CD4-positive, alpha-beta T cell treated with Interleukin-15 for 1 hour (primary cell): ENCODE results near the gene SYDE1.
A peak's percentile ranks its signal among the peaks of the same experiment; 100 is the strongest.
"Not testable (repeated sequence)": the region's sequence is repeated elsewhere in the genome, so short reads cannot be mapped to it uniquely, and the experiment has no call there.

ENCODE experiments used
- DNase-seq: peaks from one replicate; pipeline ENCODE4 v3.0.0-alpha.2; 2020

SYDE1 gene, protein sequence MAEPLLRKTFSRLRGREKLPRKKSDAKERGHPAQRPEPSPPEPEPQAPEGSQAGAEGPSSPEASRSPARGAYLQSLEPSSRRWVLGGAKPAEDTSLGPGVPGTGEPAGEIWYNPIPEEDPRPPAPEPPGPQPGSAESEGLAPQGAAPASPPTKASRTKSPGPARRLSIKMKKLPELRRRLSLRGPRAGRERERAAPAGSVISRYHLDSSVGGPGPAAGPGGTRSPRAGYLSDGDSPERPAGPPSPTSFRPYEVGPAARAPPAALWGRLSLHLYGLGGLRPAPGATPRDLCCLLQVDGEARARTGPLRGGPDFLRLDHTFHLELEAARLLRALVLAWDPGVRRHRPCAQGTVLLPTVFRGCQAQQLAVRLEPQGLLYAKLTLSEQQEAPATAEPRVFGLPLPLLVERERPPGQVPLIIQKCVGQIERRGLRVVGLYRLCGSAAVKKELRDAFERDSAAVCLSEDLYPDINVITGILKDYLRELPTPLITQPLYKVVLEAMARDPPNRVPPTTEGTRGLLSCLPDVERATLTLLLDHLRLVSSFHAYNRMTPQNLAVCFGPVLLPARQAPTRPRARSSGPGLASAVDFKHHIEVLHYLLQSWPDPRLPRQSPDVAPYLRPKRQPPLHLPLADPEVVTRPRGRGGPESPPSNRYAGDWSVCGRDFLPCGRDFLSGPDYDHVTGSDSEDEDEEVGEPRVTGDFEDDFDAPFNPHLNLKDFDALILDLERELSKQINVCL

DNA sequence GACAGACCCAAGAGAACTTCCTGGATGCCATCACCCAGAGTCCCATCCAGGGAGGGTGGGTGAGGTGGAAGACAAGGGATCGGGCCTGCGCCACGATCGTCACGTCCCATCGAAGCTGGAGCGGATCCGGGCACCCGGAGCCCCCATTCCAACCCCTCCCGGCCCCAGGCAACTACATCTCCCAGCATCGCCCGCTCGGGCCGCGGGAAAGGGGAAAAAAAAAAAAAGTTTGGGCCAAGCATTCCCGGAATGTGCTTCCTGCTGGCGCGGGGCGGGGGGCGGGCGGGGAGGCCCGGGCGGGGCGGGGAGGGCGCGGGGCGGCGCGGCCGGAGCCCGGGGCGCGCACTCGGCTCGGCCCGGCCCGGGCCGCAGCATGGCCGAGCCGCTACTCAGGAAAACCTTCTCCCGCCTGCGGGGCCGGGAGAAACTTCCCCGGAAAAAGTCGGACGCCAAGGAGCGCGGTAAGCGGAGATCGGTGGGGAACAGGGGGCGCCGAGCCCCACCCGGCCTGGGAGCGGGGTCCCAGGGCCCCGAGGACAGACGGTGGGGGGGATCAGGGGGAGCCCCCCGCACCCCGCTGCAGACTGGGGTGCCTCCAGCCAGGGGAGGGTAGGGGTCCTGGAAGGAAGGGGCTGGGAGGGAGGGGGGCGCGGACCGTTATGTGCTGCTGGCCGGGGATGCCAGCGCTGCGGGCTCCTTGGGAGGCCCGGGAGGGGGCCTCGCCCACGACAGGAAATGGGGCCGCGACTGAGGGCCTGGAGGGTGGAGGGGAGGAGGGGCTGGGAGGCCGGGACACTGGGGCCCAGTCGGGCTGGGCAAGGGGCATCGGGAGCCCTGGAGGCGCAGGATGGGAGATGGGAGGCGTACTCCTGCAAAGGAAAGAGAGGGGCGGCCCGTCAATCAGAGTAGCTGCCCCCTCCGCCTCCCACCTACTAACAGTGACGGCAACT is at the start of gene SYDE1:
Gene SYDE1 (plus strand): TSS at position 341 of the 950 bp plus-strand sequence. CDS start 33 bp downstream, at position 374.
- DNase-seq = no peak

DNA sequence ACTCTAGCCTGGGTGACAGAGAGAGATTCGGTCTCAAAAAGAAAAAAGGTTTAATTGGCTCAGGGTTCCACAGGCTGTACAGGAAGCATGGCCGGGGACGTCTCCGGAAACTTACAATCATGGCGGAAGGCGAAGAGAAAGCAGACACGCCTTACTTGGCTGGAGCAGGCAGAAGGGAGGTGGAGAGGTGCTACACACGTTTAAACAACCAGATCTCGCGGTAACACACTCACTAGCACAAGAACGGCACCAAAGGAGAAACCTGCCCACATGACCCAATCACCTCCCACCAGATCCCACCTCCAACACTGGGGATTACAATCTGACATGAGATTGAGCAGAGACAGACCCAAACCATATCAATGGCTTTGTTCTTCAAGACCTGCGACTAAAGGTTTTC is 45.2 kb upstream of the SYDE1 start:
- no peak for DNase-seq

DNA sequence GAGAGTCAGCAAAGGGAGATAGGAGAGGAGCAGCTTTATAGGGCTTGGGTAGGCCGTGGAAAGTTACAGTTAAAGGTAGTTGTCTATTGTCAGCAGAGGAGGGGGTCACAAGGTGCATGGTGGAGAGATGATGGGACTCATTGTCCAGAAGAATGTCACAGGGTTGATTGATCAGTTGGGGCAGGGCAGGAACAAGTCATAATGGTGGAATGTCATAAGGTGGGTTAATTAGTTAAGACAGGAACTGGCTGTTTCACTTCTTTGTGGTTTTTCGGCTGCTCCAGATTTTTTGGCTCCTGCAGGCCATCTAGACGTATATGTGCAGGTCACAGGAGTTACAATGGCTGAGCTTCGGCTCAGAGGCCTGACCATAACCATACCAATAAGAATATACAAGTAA is 36.8 kb upstream of the SYDE1 start:
- DNase-seq = not testable (repeated sequence)

DNA sequence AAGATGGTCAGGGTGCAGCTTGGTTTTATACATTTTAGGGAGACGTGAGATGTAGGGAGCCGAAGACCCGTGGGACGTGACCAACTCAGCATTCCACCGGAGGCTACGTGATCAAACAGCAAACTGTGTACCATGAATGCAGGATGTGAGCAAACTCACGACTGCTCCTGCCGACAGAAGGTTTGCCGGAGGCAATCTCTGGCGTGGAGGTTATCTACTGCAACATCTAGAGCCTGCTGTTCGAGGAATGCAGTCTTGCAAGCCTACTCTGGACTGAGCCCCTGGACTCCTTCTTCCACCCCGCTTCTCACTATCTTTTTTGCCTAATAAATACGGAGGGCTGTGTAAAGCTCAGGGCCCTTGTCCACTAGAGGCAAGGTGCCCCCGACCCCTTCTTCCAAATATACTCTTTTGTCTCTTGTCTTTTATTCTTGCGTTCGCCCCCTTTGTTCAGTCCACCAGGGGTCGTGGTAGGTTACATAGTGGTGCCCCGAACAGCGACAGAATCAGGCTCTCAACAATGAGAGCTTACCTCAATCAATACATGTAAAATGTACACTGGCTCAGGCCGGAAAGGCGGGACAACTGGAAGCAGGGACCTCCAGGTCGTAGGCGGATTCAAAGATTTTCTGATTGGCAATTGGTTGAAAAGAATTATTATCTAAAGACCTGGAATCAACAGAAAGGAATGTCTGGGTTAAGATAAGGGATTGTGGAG is 34.1 kb upstream of the SYDE1 start:
- DNase-seq = no peak

DNA sequence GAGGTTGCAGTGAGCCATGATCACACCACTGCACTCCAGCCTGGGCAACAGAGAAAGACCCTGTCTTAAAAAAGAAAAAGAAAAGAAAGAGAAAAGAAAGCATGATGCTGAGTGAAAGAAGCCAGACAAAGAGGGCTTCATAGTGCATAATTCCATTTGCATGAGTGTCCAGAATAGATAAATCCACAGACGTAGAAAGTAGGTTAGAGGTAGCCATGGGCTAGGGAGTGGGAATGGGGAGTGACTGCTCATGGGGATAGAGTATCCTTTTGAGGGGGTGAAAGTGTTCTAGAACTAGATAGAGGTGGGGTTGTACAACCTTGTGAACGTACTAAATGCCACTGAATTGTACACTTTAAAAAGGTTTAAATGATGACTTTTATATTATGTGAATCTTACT is 32.8 kb upstream of the SYDE1 start:
- DNase-seq = no peak

DNA sequence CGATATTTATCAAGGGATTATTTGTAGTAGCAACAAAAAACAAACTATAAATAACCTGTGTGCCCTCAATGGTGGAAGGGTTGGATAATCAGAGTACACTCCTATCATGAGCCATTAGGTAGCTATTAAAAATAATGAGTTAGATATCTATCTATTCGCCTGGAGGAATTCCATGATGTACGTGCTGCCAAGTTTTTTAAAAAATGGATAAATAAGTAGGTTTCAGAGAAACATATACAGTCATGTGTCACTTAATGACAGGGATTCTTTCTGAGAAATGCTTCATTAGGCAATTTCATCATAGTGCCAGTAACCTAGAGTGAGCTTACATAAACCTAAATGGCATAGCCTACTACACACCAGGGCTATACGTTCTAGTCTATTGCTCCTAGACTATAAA is 31.4 kb upstream of the SYDE1 start:
- no peak for DNase-seq

DNA sequence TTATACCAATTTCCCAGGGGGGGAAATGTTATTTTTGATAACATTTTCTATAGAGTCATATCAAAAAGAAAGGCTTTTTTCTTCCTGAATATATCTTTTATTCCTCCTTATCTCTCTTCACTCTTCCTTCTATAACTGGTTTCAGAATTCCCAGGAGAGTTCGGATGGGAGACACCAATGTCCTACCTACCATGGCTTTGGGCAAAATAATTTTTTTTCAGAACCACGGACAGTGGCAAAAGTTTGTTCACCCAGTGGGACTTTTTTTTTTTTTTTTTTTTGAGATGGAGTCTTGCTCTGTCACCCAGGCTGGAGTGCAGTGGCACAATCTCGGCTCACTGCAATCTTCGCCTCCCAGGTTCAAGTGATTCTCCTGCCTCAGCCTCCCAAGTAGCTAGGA is 27.2 kb upstream of the SYDE1 start:
- DNase-seq = not testable (repeated sequence)

DNA sequence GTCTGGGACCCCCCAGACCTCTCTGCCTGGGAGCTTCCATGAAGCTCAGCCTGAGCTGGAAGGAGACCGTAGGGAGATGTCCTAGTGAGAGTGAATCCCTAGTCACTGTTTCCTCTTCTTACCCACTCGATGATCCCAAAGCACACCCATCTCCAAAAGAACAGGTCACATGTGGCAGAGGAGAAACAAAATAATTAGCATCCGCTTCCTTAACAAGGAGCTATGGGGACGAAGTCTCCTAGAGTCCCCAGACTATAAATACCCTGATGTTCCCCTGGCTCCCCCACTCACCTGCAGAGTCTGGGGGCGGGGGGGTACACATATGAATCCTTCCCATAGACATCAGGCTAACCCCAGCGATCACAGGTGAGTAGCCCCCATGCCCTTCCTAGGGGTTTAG is 25.3 kb upstream of the SYDE1 start, which contains the start of gene OR1I1:
Gene OR1I1 (plus strand): TSS at position 301 of the 400 bp plus-strand sequence. CDS start 4,855 bp downstream, outside the sequence.
- no peak for DNase-seq

DNA sequence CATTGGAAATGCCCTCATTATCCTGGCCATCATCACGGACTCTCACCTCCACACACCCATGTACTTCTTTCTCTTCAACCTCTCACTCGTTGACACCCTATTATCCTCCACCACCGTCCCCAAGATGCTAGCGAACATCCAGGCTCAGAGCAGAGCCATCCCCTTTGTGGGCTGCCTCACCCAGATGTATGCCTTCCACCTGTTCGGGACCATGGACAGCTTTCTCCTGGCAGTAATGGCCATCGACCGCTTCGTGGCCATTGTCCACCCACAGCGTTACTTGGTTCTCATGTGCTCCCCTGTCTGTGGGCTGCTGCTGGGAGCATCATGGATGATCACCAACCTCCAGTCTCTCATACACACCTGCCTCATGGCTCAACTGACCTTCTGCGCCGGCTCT is 20.0 kb upstream of the SYDE1 start:
- no peak for DNase-seq

DNA sequence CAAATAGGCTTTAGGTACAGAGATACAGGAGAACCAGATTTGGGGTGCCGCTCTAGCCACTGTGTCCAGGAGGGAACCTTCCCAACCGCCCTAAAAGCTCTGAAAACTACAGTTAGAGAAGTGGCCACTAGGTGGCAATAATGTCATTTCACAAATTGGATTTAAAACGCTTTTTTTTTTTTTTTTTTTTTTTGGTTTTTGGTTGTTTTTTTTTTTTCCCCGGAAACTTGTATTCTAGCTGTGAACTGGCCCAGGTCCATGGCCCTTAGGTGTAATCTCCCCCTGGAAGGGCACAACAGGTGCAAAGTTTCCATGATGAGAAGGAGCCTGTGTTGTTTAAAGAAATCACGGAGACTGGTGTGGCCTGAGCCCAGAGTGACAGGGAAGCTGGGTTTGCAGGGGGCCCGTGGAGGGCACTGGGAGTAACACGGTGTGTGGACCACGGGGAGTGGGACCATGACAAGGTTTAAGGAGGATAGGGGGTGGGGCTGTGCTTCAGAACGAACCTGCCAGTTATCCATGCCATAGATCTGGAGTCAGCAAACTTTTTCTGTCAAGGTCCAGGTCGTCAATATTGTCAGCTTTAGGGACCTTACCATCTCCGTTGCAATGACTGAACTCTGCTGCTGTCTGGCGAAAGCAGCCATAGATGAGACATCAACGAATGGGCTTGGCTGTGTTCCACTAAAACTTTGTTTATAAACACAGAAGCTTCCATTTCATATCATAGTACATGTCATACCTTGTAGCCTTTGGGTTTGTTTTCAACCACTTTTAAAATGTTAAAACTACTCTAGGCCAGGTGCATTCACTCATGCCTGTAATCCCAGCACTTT is 15.1 kb upstream of the SYDE1 start:
- peak; percentile 30 for DNase-seq

DNA sequence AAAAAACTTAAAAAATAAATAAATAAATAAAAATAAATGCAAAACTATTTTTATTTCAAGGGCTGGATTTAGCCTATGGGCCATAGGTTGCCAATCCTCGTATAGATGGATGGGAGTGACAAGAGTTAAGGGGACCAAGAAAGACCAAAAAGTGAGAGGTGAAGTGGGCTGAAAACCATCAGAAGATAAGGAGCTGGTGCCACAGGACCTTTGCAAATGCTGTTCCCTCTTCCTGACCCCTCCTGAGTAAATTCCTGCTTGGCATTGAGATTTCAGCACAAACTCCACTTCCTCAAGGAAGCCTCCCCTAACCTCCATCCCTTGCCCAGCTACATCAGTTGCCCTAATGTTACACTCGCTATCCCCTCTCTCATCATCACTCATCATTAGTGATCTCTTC is 14.2 kb upstream of the SYDE1 start:
- no peak for DNase-seq

DNA sequence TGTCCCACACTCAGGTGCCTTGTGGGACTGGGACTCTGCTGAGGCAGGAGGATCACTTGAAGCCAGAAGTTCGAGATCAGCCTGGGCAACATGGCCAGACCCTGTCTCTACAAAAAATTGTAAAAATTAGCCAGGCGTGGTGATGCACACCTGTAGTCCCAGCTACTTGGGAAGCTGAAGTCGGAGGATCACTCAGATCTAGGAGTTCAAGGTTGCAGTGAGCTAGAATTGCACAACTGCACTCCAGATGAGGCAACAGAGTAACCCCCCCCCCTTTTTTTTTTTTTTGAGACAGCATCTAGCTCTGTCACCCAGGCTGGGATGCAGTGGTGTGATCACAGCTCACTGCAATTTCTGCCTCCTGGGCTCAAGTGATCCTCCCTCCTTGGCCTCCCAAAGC is 11.0 kb upstream of the SYDE1 start:
- no peak for DNase-seq

DNA sequence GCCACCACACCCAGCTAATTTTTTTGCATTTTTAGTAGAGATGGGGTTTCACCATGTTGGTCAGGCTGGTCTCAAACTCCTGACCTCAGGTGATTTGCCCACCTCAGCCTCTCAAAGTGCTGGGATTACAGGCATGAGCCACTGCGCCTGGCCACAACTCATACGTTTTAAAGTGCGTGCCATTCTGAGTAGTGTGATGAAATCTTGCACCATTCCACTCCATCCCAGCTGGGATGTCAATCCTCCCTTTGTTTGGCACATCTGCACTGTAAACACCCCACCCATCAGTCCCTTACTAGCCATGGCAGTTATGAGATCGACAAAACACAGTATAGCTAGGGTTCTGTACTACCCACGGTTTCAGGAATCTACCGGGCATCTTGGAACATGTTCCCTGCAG is 9.2 kb upstream of the SYDE1 start:
- not testable (repeated sequence) for DNase-seq

DNA sequence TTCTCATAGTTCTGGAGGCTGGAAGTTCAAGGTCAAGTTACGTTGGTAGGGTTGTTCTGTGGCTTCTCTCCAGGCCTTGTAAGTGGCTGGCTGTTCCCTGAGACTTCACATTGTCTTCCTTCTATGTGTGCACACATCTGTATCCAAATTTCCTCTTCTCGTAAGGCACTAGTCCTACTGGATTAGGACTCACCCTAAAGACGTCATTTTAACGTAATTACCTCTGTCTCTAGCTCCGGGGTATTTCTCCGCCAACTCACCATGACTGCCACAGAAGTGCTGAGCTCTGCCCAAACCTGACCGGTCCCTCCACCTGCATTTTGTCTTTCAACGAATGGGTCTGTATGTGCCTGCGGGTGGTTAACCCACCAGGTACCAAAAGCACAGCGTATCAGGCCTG is 8.7 kb upstream of the SYDE1 start:
- no peak for DNase-seq

DNA sequence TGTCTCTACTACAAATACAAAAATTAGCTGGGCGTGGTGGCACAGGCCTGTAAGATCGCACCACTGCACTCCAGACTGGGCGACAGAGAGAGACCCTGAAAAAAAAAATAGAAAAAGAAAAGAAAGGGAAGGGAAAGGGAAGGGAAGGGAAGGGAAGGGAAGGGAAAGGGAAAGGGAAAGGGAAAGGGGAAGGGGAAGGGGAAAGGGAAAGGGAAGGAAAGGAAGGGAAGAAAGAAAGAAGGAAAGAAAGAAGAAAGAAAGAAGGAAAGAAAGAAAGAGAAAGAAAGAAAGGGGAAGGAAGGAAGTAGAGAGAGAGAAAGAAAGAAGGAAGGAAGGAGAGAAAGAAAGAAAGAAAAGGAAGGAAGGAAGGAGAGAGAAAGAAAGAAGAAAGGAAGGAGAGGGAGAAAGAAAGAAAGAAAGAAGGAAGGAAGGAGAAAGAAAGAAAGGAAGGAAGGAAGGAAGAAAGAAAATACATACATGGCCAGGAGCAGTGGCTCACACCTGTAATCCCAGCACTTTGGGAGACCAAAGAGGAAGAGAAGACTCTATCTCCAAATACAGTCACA is 8.1 kb upstream of the SYDE1 start:
- DNase-seq = no peak

DNA sequence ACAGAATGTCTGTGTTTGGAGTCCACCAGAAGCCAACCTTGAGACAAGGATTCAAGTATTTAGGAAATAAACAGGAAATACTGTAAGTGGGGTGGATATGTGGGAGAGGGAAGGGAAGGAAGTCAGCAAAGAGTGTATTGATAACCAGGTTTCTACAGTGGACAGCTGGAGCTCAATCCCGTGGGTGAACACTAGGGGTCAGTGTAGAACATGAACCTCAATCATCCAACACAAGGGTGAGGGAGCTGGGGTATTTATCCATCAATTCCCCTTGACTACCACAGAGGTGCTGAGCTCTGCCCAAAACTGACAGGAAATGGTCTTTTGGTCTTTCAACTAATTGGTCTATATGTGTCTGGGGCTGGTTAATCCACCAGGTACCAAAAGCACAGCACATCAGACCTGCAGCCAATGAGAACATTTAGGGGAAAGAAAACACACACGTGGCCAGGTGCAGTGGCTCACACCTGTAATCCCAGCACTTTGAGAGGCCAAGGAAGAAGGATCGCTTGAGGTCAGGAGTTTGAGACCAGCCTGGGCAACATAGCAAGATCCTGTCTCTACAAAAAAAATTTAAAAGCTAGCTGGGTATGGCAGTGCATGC is 5.6 kb upstream of the SYDE1 start:
- DNase-seq = peak; percentile 32

DNA sequence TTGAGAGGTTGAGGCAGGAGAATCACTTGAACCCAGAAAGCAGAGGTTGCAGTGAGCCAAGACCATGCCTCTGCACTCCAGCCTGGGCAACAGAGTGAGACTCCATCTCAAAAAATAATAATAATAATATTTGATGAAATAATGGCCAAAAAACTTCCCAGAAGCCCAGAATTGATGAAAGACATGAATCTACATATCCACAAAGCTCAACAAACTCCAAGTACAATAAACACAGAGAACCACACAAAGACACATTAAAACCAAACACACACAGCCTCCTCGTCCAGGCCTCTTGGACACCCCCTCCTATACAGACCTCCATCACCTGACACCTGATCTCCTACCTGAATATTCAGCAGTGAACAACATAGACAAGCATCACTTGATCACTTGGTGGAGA is 3.2 kb upstream of the SYDE1 start:
- no peak for DNase-seq

DNA sequence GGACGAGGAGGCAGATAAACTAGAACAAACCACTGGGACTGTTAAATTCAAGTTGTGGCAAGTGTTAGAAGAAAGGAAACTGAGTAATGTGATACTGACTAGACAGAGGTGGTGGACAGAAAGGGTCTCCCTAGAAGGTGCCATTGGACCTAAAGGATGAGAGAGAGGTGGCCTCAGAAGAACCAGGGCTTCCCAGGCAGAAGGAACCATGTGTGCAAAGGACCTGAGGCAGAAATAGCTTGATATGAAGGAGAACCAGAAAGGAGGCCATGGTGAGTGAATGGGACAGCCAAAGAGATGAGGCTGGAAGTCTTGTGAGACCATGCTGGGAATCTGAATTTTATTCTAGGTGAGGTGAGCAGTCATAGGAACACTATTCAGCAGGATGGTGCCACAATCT is 2.8 kb upstream of the SYDE1 start:
- no peak for DNase-seq

DNA sequence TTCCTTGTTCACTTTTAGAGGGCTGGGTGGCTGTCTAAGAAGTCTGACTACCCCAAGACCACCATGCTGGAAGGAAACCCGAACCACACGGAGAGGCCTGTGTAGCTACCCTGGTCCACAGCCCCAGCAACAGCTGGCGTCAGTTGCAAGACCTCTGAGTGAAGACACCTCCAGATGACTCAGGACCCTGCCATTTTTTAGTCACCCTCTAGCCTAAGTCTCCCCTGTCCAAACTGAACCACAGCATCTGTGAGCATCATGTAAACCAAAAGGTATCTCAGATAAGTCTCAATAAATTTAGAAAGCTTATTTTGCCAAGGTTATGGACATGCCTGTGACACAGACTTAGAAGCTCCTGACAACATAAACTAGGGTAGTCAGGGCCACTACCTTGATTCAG is 2.2 kb upstream of the SYDE1 start:
- no peak for DNase-seq

DNA sequence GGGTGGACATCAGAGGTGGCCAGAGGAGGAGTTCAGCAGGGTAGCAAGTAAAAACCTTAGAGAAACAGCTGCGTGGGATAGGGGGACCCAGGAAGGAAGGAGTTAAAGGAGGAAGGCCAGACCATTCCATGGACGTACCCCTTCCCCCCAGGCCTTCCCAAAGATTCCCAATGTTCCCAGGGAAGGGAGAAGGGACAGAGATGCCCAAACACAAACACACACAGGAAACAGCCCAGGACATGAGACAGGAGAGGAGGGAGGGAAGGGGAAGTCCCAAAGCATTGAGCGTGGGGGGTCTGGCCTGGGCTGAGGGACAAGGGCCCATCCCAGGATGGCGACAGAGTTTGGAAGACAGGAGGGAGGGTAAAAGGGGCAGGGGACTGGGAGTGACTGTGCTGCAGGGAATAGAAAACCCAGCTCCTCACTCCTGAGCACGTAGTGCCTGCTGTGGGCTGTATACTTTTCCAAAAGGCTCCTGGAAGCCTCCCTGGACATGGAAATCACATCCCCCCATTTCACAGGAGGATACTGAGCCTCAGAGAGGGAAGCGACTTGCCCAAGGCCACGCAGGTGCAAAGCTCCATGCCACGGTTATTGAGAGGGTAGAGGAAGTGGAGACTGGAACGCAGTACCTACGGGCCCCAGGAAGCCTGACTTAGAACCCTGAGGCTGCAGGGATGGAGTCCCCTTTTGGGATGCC is 1.1 kb downstream of the SYDE1 start:
- no peak for DNase-seq
